ENCODE data around the gene PTPRF.
"Not testable (repeated sequence)": the region's sequence is repeated elsewhere in the genome, so short reads cannot be mapped to it uniquely, and the experiment has no call there.

PTPRF gene

DNA sequence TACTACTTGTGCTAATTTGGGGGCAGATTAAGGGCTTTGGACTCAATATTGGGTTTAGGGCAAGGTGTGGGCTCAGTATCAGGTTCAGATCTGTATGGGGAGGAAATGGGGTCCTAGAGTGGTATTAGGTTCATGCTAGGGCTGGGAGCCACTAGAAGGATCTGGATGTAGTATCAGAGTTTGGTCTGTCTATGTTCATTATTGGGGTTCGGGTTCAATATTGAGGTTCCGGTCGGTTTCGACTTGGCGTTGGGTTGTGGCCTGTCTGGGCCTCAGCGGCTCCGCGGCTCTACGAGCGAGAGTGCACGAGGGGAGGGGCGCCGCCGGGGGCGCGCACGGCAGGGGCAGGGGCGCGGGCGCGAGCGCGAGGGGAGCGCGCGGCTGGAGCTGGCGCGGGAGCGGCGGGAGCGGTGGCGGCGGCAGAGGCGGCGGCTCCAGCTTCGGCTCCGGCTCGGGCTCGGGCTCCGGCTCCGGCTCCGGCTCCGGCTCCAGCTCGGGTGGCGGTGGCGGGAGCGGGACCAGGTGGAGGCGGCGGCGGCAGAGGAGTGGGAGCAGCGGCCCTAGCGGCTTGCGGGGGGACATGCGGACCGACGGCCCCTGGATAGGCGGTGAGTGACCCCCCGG is at the start of gene PTPRF:
TSS of gene PTPRF (plus strand) at position 401 of the 624 bp plus-strand sequence. CDS start 14,193 bp downstream, outside the sequence.
- DNase-seq (ENCODE audit: low spot score): peak; percentile 17

- no peak for DNase-seq (ENCODE audit: low spot score)
These were observed 49.2 kb upstream of the PTPRF start for GRCh38 chr1:43481491-43481890.

DNA sequence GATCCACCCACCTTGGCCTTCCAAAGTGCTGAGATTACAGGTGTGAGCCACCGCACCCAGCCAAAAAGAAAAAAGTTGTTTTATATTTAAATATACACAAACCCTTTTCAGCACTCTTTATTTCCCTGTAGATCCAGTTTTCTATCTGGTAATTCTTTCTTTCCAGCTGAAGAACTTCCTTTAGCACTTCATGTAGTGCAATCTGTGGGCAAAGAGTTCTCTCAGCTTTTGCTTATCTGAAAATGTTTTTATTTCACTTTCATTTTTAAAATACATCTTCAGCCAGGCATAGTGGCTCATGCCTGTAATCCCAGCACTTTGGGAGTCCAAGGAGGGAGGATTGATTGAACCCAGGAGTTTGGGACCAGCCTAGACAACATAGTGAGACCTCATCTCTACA is 48.5 kb upstream of the PTPRF start:
- no peak for DNase-seq (ENCODE audit: low spot score)

DNA sequence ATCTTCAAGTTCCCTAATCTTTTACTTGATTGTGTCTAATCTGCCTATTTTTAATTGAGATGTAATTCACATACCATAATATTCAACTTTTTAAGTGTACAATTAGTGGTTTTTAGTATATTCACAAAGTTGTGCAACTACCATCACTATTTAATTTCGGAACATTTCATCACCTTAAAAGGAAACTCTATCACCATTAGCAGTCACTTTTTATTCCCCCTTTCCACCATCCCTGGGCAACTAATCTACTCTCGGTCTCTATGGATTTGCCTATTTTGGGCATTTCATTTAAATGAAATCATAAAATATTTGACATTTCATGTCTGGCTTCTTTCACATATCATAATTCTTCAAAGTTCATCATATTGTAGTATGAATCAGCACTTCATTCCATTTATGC is 46.3 kb upstream of the PTPRF start:
- no peak for DNase-seq (ENCODE audit: low spot score)

DNA sequence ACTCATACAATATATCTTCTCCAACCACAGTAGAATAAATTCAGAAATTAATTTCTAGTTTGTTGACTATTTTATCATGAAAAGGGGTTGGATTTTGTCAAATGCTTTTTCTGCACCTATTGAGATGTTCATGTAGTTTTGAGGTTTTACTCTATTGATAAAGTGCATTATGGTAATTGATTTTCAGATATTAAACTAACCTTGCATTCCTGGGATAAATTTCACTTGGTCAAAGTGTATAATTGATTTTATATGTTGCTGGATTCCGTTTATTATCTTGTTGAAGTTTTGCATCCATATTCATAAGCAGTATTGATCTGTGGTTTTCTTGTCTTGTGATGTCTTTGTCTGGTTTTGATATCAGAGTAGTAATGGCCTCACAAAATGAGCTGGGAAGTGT is 42.5 kb upstream of the PTPRF start:
- DNase-seq (ENCODE audit: low spot score): no peak

DNA sequence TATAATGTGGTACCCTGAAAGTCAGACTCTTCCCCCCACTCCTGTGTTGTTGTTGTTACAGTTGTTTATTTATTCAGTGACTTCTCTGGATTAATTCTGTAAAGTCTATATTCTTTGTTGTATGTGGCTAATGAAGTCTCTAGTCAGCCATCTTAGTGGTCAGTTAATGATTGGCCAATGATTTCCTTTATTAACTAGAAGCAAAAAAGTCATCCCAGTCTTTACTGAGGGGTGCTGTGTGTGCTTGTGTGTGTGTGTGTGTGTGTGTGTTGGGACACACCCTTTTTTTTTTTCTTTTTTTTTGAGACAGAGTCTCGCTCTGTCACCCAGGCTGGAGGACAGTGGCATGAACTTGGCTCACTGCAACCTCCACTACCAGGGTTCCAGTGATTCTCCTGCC is 39.6 kb upstream of the PTPRF start:
- DNase-seq (ENCODE audit: low spot score): no peak

- DNase-seq (ENCODE audit: low spot score): no peak
These were observed 37.9 kb upstream of the PTPRF start for GRCh38 chr1:43492826-43493225.

DNA sequence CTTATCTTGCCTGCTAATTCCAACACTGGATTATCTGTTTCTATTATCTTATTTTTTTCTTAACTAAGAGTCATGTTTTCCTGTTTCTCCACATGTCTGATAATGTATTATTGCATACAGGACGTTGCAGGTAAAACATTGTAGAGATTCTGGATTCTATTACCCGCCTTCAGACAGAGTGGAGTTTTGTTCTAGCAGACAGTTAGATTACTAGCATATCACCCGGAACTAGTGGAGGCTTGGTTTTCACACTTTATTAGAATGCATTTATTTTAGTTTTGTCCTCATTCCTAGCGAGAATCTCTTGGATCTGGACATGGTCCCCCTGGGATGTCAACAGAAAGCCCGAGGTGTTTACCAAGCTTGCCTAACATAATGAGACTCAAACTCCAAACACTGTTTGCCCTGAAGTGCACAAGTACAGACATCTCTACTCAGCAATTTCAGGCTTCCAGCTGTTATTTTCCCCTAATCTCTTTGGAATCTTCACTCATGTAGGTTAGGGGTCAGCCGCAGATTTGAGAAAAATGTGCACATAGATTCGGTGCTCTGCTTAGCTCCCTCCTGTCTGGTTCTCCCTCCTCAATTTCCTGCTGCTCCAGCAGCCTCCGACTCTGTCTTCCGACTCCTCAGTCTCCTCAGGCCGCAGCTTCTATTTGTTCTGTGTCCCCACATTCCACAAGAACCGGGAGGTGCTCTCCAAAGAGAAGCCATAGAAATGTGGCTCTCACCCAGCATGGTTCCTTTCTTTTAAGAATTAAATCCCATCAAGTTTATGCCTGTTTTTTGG is 36.8 kb upstream of the PTPRF start:
- no peak for DNase-seq (ENCODE audit: low spot score)

DNA sequence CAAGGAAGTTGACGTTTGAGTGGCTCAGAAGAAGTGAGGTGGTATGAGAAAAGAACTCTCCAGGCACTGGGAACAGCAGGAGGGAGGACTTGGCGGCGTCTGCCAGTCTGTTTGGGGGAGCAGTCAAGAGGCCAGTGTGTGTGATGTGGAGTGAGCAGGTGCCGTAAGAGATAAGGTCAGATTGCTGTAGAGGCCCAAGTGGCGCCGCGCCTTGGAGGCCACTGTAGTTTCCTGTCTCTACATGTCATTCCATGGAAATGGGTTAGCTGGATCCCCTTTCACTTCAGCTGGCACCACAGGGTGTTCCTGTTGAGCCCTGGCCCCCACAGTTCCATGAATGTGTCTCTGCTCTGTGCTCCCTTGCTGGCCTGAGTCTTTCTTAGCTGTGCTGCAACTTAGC is 35.5 kb upstream of the PTPRF start:
- no peak for DNase-seq (ENCODE audit: low spot score)

DNA sequence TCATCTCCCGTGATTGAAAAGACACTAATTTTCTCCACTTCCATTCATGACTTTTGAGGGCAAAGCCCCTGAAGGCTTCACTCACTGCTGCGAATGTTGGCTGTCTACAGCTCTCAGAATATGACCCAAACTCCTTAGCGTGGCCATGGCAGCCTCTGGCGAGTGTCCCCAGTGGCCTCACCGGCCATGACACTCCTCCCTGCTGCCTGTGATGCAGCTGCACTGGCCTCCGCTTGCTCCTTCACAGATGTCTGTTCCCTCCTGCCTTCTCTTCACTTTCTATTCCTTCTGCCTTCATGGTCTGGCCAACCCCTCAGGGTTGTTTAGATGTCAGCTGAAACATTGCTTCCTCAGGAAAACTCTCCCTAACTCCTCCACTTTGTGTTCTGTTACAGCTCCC is 30.8 kb upstream of the PTPRF start:
- DNase-seq (ENCODE audit: low spot score): no peak

DNA sequence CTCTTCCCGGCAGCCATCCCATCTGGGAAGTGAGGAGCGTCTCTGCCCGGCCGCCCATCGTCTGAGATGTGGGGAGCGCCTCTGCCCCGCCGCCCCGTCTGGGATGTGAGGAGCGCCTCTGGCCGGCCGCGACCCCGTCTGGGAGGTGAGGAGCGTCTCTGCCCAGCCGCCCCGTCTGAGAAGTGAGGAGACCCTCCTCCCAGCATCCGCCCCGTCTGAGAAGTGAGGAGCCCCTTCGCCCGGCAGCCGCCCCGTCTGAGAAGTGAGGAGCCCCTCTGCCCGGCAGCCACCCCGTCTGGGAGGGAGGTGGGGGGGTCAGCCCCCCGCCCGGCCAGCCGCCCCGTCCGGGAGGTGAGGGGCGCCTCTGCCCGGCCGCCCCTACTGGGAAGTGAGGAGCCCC is 28.9 kb upstream of the PTPRF start:
- not testable (repeated sequence) for DNase-seq (ENCODE audit: low spot score)

DNA sequence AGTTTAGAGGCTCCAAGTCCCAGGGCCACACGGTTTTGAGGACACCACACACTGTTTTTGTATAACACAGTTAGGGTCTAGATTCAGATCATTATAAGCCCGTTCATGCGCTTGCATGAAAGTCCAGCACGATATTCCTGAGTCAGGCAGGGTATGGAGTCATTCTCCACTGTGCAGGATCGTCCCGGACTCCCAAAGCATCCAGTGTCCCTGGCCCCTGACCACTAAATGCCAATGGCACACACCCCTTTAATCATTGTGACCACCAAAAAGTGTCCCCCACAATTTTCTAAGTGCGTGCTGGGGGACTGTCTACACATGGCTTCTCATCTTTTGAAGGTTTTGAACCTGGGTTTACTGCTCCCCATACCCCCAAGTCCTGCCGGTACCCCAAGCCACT is 27.1 kb upstream of the PTPRF start:
- DNase-seq (ENCODE audit: low spot score): no peak

- DNase-seq (ENCODE audit: low spot score): no peak
These were observed 25.5 kb upstream of the PTPRF start for GRCh38 chr1:43505077-43505780.

DNA sequence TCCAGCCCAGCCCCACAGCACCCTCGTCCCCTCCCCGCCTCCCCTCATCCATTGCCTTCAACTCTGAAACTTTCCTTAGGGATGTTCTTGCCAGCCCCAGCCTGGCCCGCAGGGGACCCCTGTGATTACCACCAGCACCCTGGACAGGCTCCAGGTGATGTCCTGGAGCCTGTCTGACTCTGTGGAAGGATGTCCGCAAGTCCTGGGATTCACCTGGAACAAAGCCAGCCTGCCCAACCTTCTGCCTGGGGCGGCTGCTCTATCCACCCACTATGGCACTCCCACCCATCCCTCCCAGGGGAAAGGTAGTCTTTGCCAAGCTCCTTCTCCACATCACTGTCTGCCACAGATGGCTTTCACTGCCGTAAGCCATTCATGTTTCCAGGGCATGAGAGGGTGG is 24.4 kb upstream of the PTPRF start:
- no peak for DNase-seq (ENCODE audit: low spot score)

GRCh38 chr1:43507296-43508295 is 23.1 kb upstream of the PTPRF start:
- no peak for DNase-seq (ENCODE audit: low spot score)

DNA sequence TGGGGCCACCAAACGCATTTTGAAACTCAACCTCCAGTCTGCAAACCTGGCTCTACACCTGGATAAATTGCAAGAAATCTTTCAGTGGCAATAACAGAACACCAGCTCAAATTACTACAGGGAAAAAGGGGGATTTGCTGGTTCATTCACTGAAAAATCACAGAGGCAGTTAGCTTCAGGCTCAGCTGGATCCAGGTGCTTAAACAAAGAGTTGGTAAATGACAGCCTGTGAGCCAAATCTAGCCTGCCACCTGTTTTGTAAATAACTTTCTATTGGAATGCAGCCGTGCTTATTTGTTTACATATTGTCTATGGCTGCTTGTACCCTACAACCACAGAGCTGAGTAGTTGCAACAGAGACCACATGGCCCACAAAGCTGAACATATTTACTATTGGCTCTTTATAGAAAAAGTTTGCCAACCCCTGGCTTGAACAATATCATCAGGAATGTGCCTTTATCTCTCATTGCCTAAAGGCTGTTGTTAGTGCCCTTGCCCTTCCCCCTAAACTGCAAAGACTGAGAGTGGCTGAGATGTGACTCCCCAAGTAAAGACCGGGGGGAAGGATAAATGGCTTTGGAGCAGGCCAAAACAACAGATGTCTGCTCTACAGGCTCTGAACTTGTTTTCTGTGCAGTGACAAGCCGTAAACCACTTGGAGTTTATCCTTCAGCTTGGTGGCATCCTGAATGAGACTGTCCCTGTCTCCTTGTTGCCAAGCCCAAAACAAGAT is 21.5 kb upstream of the PTPRF start:
- no peak for DNase-seq (ENCODE audit: low spot score)

DNA sequence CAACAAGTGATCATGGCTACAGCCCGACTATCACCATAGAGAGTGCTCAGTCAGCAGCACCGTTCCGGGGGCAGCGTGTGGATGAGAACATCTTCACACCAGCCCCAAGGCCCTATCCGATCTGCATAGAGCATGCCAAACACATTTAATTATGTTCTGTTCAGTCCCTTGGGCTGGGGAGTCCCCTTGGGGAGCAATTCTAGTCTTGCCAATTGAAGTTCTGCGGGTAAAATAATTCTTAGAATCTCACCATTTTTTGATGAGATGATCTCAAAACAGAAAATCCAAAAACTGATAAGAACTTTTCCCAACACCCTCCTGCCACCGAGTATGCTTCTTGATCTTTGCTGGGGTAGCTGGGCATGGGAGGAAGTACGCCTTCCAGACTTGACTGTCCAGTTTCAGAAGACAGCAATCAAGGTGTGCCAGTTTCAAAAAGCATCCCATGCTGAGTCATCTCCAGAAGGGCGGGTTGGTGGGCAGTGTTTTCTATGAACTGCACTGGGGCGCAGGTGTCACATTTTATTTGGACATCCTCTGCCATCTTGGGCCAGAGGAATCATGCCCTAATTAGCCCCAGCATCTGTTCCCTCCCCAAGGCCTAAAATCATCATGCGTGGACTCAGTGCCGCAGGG is 20.8 kb upstream of the PTPRF start:
- DNase-seq (ENCODE audit: low spot score): peak; percentile 66

GRCh38 chr1:43510621-43511020 is 20.1 kb upstream of the PTPRF start:
- no peak for DNase-seq (ENCODE audit: low spot score)

- DNase-seq (ENCODE audit: low spot score): no peak
These were observed 19.3 kb upstream of the PTPRF start for GRCh38 chr1:43511394-43511793.

GRCh38 chr1:43512133-43512532 is 18.6 kb upstream of the PTPRF start:
- DNase-seq (ENCODE audit: low spot score): no peak

DNA sequence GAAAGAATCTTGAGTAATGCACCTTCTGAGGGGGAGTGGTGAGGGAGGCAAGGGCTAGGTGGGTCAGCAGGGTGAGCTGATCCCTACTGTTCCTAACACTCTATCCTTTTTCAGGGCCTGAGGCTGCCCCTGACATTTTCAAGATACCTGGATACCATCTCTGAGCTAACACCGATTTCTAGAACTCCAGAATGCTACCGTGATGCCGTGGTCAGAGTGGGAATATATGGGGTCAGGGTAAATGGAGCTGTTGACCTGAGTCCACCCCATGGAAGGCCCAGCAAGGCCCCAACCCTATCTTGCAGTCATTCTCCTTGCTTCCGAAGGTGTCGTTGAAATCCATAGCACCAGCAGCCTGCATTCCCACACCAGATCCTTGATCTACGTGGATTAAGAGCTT is 18.0 kb upstream of the PTPRF start:
- no peak for DNase-seq (ENCODE audit: low spot score)
